K562 (cell line): ENCODE data around the gene PCBD2. TPM values are rescaled to one million over a fixed set of nuclear protein-coding genes. Genes with fewer than 3 reads are reported as not detected.

ENCODE experiments used
- ATAC-seq: fragments of 200-7000 bp; cut with Tn5 transposase; 3 replicates; pipeline ENCODE4 v1.9.1; 2020; ENCODE audit warnings: moderate library complexity
- BruUV-seq: library from RNA; stranded (reverse); fragments of 400-500 nt; replicated peaks from 2 replicates; lab custom pipeline; 2021; lab: Mats Ljungman, UMichigan
- CTCF ChIA-PET: fragments of 300-600 bp; formaldehyde crosslinking; extraction: SDS; loops from one replicate; lab custom pipeline; 2021; ENCODE audit warnings: low intra/inter-chr PET ratio; lab: Yijun Ruan, JAX
- POLR2A ChIA-PET: fragments of 300-600, 350-650 bp; sonication (Branson Sonifier 250); formaldehyde crosslinking; extraction: SDS; loops from one replicate; lab custom pipeline; 2021; ENCODE audit warnings: antibody characterized with exemption, inconsistent platforms; lab: Yijun Ruan, JAX
- DNase-seq, 4 experiments: peaks; one replicate each; pipeline versions ENCODE4 v3.0.0 to v3.0.0-alpha.2; 2011 to 2018; ENCODE audit warnings: low spot score in 3 of 4, mixed read lengths in 3 of 4; ENCODE audit errors: extremely low read depth in 1 of 4
- FAIRE-seq: peaks from 2 replicates; lab custom pipeline; 2011; peaks lifted over from hg19 to GRCh38; lab: Jason Lieb, UNC
- H2AFZ ChIP-seq: 2 replicates; pipeline ENCODE4 v1.6.0; 2011; ENCODE audit warnings: low read depth, low read length, control low read depth, inconsistent platforms
- H3K27ac ChIP-seq: fragments of 200-600 bp; 3 replicates; pipeline ENCODE4 v1.8.0; 2011; ENCODE audit warnings: low read depth, mild to moderate bottlenecking, control low read depth, inconsistent platforms, low read length, moderate library complexity, mixed read lengths; ENCODE audit errors: extremely low read depth
- H3K27me3 ChIP-seq, 2 experiments: fragments of 300-600 bp in 1 of 2; 2 replicates in 1 of 2; 3 replicates in 1 of 2; pipeline versions ENCODE4 v1.6.0 to v1.8.0; 2011; ENCODE audit warnings: inconsistent platforms in 2 of 2, low read length in 2 of 2, mild to moderate bottlenecking in 1 of 2, mixed read lengths in 1 of 2, moderate library complexity in 1 of 2; ENCODE audit not compliant: control insufficient read depth in 2 of 2, insufficient read depth in 2 of 2
- H3K36me3 ChIP-seq: fragments of 300-600 bp; 3 replicates; pipeline ENCODE4 v1.8.0; 2011; ENCODE audit warnings: mild to moderate bottlenecking, low read length, inconsistent platforms; ENCODE audit not compliant: control insufficient read depth, insufficient read depth
- H3K4me1 ChIP-seq, 2 experiments: fragments of 200-600 bp in 1 of 2; replicated peaks in 1 of 2; 2 replicates in 1 of 2; 3 replicates in 1 of 2; pipeline versions ENCODE4 v1.5.1 to v1.8.0; 2011; ENCODE audit warnings: inconsistent platforms in 2 of 2, low read length in 2 of 2, mild to moderate bottlenecking in 1 of 2, mixed read lengths in 1 of 2, moderate library complexity in 1 of 2; ENCODE audit not compliant: control insufficient read depth in 2 of 2, insufficient read depth in 2 of 2
- H3K4me2 ChIP-seq: 2 replicates; pipeline ENCODE4 v1.6.1; 2011; ENCODE audit warnings: low read length, control low read depth, inconsistent platforms, mixed read lengths; ENCODE audit not compliant: insufficient read depth
- H3K4me3 ChIP-seq: fragments of 200-600 bp; sonication (generic), shearing (Covaris generic); 2 replicates; pipeline ENCODE4 v1.5.1; 2016; ENCODE audit warnings: control low read depth, inconsistent platforms
- H3K79me2 ChIP-seq: fragments of 200-600 bp; 3 replicates; pipeline ENCODE4 v1.8.0; 2011; ENCODE audit warnings: low read length, inconsistent platforms; ENCODE audit not compliant: control insufficient read depth, insufficient read depth
- H3K9ac ChIP-seq, 2 experiments: 2 replicates each; pipeline versions ENCODE4 v1.6.0 to v1.6.1; 2011; ENCODE audit warnings: low read depth in 2 of 2, low read length in 2 of 2, control low read depth in 1 of 2, inconsistent platforms in 1 of 2, mild to moderate bottlenecking in 1 of 2, mixed read lengths in 1 of 2; ENCODE audit not compliant: insufficient read depth in 1 of 2
- H3K9me1 ChIP-seq: one replicate; pipeline ENCODE4 v1.6.0; 2011; ENCODE audit warnings: inconsistent platforms, mild to moderate bottlenecking, low read length, moderate library complexity; ENCODE audit not compliant: control insufficient read depth, insufficient read depth
- H3K9me3 ChIP-seq: replicated peaks from 2 replicates; pipeline ENCODE4 v1.5.1; 2011; ENCODE audit warnings: low read depth, low read length, inconsistent platforms; ENCODE audit not compliant: control insufficient read depth, insufficient read depth
- H4K20me1 ChIP-seq: replicated peaks from 2 replicates; pipeline ENCODE4 v1.6.1; 2011; ENCODE audit warnings: low read length, inconsistent platforms, mixed read lengths; ENCODE audit not compliant: control insufficient read depth, insufficient read depth
- ASH1L ChIP-seq: fragments of 450-650 bp; IDR thresholded peaks from 2 replicates; pipeline ENCODE4 v1.6.1; 2018; ENCODE audit warnings: borderline replicate concordance, mild to moderate bottlenecking, low read depth; ENCODE audit not compliant: partially characterized antibody
- HDAC1 ChIP-seq, 2 experiments: fragments of 450-650 bp; IDR thresholded peaks; 2 replicates each; pipeline ENCODE4 v1.6.1; 2016 to 2017; ENCODE audit warnings: inconsistent platforms in 1 of 2, mild to moderate bottlenecking in 1 of 2, moderate library complexity in 1 of 2
- MAFF ChIP-seq: IDR thresholded peaks from 2 replicates; pipeline ENCODE4 v1.6.1; 2012; ENCODE audit warnings: low read length, improper control_type of control experiment
- MECOM ChIP-seq: fragments of 250-450 bp; sonication (Bioruptor Pico); IDR thresholded peaks from 2 replicates; pipeline ENCODE4 v1.8.0; 2022; ENCODE audit warnings: inconsistent platforms
- MITF ChIP-seq: IDR thresholded peaks from 2 replicates; pipeline ENCODE4 v1.6.1; 2014; ENCODE audit warnings: antibody characterized with exemption
- PTTG1 ChIP-seq: fragments of 450-650 bp; IDR thresholded peaks from 2 replicates; pipeline ENCODE4 v1.6.1; 2016; ENCODE audit warnings: low read depth, mild to moderate bottlenecking, missing genetic modification characterization, missing compliant biosample characterization
- RBM22 ChIP-seq: fragments of 200-400 bp; formaldehyde crosslinking; IDR thresholded peaks from 2 replicates; pipeline ENCODE4 v1.6.1; 2018; ENCODE audit warnings: low read length, low read depth; ENCODE audit not compliant: poor library complexity, severe bottlenecking
- RFX5 ChIP-seq: IDR thresholded peaks from 2 replicates; pipeline ENCODE4 v1.6.1; 2011; ENCODE audit warnings: low read depth, mild to moderate bottlenecking, improper control_type of control experiment, low read length
- SIX5 ChIP-seq, 2 experiments: IDR thresholded peaks; 2 replicates each; pipeline ENCODE4 v1.6.1; 2011; ENCODE audit warnings: low read length in 2 of 2, borderline replicate concordance in 1 of 2, low read depth in 1 of 2, mild to moderate bottlenecking in 1 of 2, moderate library complexity in 1 of 2; ENCODE audit not compliant: insufficient read depth in 1 of 2
- SREBF1 ChIP-seq: fragments of 150-350 bp; IDR thresholded peaks from 2 replicates; pipeline ENCODE4 v1.6.1; 2014; ENCODE audit warnings: antibody characterized with exemption, low read depth, low read length, borderline replicate concordance
- TOE1 ChIP-seq, 2 experiments: fragments of 450-650 bp in 1 of 2; sonication (generic) in 1 of 2; formaldehyde crosslinking in 1 of 2; IDR thresholded peaks; 2 replicates each; pipeline versions ENCODE4 v1.7.1 to v1.8.0; 2016 to 2022; ENCODE audit warnings: borderline replicate concordance in 2 of 2, mild to moderate bottlenecking in 2 of 2, antibody characterized with exemption in 1 of 2, inconsistent platforms in 1 of 2, low read depth in 1 of 2, missing genetic modification reagents in 1 of 2, moderate library complexity in 1 of 2
- ZFX ChIP-seq: sonication (generic); formaldehyde crosslinking; IDR thresholded peaks from 2 replicates; pipeline ENCODE4 v1.8.0; 2022; ENCODE audit warnings: mild to moderate bottlenecking, missing genetic modification reagents, moderate library complexity
- ZNF232 ChIP-seq: sonication (generic); formaldehyde crosslinking; IDR thresholded peaks from 2 replicates; pipeline ENCODE4 v1.8.0; 2022; ENCODE audit warnings: mild to moderate bottlenecking, missing genetic modification reagents
- ZNF282 ChIP-seq: sonication (generic); formaldehyde crosslinking; IDR thresholded peaks from 2 replicates; pipeline ENCODE4 v1.8.1; 2023; ENCODE audit warnings: missing genetic modification reagents
- WGBS: fragments of 100-300 bp; shearing (Covaris generic); methylation state at CpG from one replicate; pipeline ENCODE4 v1.1.6; 2016; ENCODE audit warnings: low coverage, mixed read lengths; ENCODE audit not compliant: insufficient coverage; ENCODE audit errors: missing lambda C conversion rate; 5-methylcytosine and 5-hydroxymethylcytosine counted together
- in situ Hi-C: fragments of 300-500 bp; cut with MboI; formaldehyde crosslinking; loops from 4 replicates; pipeline ENCODE4 v1.15.0; 2018; ENCODE audit warnings: inconsistent platforms, mixed read lengths
- intact Hi-C: fragments of 100-400 bp; cut with micrococcal nuclease; formaldehyde crosslinking; loops from 2 replicates; pipeline ENCODE4 v1.14.2; 2022
- polyA plus RNA-seq, 8 experiments: library from polyadenylated mRNA; depleted of rRNA in 4 of 8; stranded (reverse) in 5 of 8; unstranded in 3 of 8; fragments of >200 nt; fragmentation: Nextera tagmentation in 2 of 8; fragmentation: Illumina TruSeq in 1 of 8; extraction: Ambion mirVana in 2 of 8; extraction: Trizol in 1 of 8; gene quantifications; 2 replicates each; pipeline versions ENCODE4 v1.2.1 to v1.2.3, GENCODE V29; 2011 to 2014; ENCODE audit warnings: inconsistent platforms in 1 of 8, missing spikeins in 1 of 8
- total RNA-seq, 7 experiments: library from RNA; depleted of rRNA in 6 of 7; stranded (reverse); fragments of >200 nt in 6 of 7; fragmentation: Illumina TruSeq in 2 of 7; extraction: Trizol in 2 of 7; gene quantifications; 2 replicates each; pipeline versions ENCODE4 v1.2.1 to v1.2.3, GENCODE V29; 2011 to 2021; ENCODE audit warnings: low replicate concordance in 1 of 7

Gene PCBD2
- total and polyA plus RNA-seq, 9 of the 15 experiments (the other 6 are each of a cell fraction or from before 2014, with no cell fraction given): 5.2 to 13.8 (median 7.8) TPM

GRCh38 chr5:134995850-134996402 lies 91.0 kb downstream of the PCBD2 start:
- in situ Hi-C loops: no loop called here
- Histone ChIP-seq H4K20me1 (no peaks in the 10 kb centered on the region), H2AFZ (no peak overlapping the region), H3K9me3 (no peaks in the 10 kb centered on the region), H3K4me1 (no peaks in the 10 kb centered on the region), H3K27me3 (no peaks in the 10 kb centered on the region), H3K4me2 (no peak overlapping the region), H3K27ac (no peak overlapping the region), H3K9me1 (no peaks in the 10 kb centered on the region), H3K4me3 (no peak overlapping the region), H3K9ac (no peak overlapping the region), H3K36me3 (no peaks in the 10 kb centered on the region), H3K79me2 (no peaks in the 10 kb centered on the region)
- ATAC-seq (peak; percentile 43), FAIRE-seq (no peak), DNase-seq (peak in 1 of 4 experiments; percentile 5)
- CTCF ChIA-PET: no interaction called here
- TF ChIP-seq TOE1 (IDR thresholded peaks at IDR 0.05; ENCODE audit: borderline replicate concordance): no peak
- no peak for TF ChIP-seq TOE1 (CRISPR knock-in tag; IDR thresholded peaks at IDR 0.05; ENCODE audit: borderline replicate concordance, low read depth)
- no peak for TF ChIP-seq ZFX (CRISPR knock-in tag)
- no peak for TF ChIP-seq ZNF232
- no peak for TF ChIP-seq PTTG1
- TF ChIP-seq RFX5: no peak
- no peak for TF ChIP-seq HDAC1 (IDR thresholded peaks at IDR 0.05)
- TF ChIP-seq ASH1L: no peak
- no peak for TF ChIP-seq MECOM (CRISPR knock-in tag)
- no peak for TF ChIP-seq SIX5 (IDR thresholded peaks at IDR 0.05; ENCODE audit: borderline replicate concordance in 1 of 2, insufficient read depth in 1 of 2, low read depth in 1 of 2, low read length in 2 of 2)
- no peak for TF ChIP-seq MITF
- TF ChIP-seq MAFF: no peak
- no peak for TF ChIP-seq SREBF1
- no peak for TF ChIP-seq RBM22
- TF ChIP-seq ZNF282 (CRISPR knock-in tag): no peak
- POLR2A ChIA-PET: interaction anchor here (0.6 to 1.4 kb wide), 3 partner anchors 10 to 47 kb away, joined by 3 to 4 read pairs (median 3); no protein-coding TSS in a partner anchor
- no TSS peak for BruUV-seq
- WGBS: 42% methylated on average over 8 of the region's 8 CpGs
- intact Hi-C loops: no loop called here
